Cardiac septum (tissue), 1 donor: Measurements from ENCODE around the gene NRBF2. TPM values are rescaled to one million over a fixed set of nuclear protein-coding genes. Genes with fewer than 3 reads are reported as not detected.

Experiments used
- DNase-seq: peaks from one replicate; pipeline ENCODE4 v3.0.0-alpha.2; 2020; ENCODE audit warnings: low spot score
- intact Hi-C: fragments of 100-400 bp; cut with DNase I; formaldehyde crosslinking; loops from one replicate; pipeline ENCODE4 v1.14.0; 2022
- total RNA-seq: library from RNA; stranded (reverse); fragmentation: NEBNext Ultra II Directional; extraction: Animal tissue kit (Norgen Biotek cat#: 25700); gene quantifications from one replicate; pipeline ENCODE4 v1.2.1, GENCODE V29; 2021
- donor health status: DM: no; HTN: no; CAD: no.

The NRBF2 gene
- total RNA-seq, 1 donor from 2014 or later = 12.0 TPM

- no peak for DNase-seq
- intact Hi-C loops = loop anchor here (5.0 to 10.0 kb wide), 4 partner anchors 337 to 720 kb away; partner anchors contain the start of gene EGR2
These were observed 21.6 kb downstream of the NRBF2 start for GRCh38 chr10:63154546-63155387.

DNA sequence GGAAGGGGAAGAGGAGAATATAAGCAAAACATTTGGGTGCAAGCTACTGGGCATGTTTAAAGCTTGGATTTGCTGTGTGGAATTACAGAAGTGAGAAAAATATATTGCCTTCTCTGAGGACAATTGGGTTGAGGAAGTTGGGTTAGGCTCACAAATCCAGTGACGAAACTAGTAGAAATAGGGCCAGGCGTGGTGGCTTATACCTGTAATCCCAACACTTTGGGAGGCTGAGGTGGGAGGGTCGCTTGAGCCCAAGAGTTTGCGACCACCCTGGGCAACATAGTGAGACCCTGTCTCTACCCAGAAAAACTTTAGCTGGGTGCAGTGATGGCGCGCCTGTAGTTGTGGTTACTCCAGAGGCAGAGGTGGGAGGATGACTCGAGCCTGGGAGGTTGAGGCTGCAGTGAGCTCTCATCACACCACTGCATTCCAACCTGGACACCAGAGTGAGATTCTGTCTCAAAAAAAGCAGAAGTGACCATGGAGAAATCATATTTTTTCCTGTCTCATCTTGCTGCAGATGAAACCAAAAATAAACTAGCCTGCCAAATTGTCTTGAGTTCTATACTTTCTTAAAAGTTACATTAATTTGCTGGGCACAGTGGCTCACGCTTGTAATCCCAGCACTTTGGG, 22.4 kb downstream of the NRBF2 start:
- no peak for DNase-seq
- intact Hi-C loops = loop anchor here (5.0 to 10.0 kb wide), 4 partner anchors 338 to 721 kb away; partner anchors contain the start of gene EGR2

- no peak for DNase-seq
- intact Hi-C loops = loop anchor here (5.0 to 10.0 kb wide), 4 partner anchors 339 to 721 kb away; partner anchors contain the start of gene EGR2
These were observed 23.1 kb downstream of the NRBF2 start for GRCh38 chr10:63156236-63156635.

DNA sequence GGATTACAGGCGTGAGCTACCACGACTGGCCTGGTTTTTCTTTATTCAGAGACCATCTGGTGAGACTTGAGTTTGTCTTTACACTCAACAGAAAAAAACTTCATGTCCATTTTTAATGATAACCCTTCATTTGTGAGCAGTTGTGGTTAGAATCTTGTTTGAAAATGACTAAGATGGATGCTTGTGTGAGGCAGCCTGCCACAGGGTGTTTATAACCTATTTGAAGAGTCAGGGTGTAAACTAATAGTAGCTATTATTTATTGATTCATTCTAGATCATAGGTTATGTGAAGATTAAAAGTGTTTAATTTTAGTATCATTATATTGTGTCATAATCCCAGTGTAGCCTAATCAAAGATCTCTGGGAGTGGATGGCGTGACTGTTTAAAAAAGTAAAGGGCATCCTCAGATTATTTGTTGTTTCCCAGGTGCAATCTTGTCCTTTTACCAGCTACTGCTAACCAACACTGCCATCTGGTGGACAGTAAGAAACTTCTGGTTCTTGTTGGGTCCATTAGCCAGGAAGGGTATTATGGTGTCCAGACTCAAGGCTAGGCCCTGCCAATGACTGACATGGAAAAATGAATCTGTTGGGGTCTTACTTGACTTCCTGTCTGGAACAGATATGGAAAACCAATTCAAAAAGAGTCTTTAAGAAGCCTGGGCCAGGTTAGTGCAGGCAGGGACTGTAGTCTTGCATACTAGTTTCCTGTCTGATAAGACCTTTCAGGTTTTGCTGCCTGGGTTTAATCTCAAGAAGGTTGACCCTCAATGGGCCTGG, 24.9 kb downstream of the NRBF2 start:
- no peak for DNase-seq
- intact Hi-C loops = loop anchor here (5.0 to 10.0 kb wide), 4 partner anchors 341 to 723 kb away; partner anchors contain the start of gene EGR2

DNA sequence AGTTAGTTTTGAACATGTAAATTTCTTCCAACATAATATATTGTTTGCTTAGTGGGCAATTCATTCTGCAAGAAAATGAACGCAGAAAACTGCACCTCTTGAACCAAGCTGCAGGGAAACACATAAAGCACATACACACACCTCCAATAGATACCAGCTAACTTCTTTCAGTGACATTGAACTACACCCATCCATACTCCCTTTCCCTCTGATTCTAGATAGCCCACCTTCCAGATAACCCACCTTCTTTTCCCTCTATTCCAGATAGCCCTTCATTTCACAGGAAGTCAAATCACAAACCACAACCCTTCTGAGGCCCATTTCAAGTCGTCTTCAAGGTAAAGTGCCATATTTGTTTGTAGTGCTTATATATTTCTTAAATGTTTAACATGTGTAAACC, 28.5 kb downstream of the NRBF2 start:
- no peak for DNase-seq
- intact Hi-C loops = no loop called here

GRCh38 chr10:63164166-63164623, 31.1 kb downstream of the NRBF2 start:
- DNase-seq = no peak
- intact Hi-C loops = no loop called here

- intact Hi-C loops = no loop called here
- DNase-seq = no peak
These were observed 32.1 kb downstream of the NRBF2 start for GRCh38 chr10:63165249-63165648.

GRCh38 chr10:63166742-63167258, 33.7 kb downstream of the NRBF2 start:
- DNase-seq = no peak
- intact Hi-C loops = loop anchor here (2.0 kb wide), 2 partner anchors 462 to 550 kb away; no protein-coding TSS in a partner anchor

DNA sequence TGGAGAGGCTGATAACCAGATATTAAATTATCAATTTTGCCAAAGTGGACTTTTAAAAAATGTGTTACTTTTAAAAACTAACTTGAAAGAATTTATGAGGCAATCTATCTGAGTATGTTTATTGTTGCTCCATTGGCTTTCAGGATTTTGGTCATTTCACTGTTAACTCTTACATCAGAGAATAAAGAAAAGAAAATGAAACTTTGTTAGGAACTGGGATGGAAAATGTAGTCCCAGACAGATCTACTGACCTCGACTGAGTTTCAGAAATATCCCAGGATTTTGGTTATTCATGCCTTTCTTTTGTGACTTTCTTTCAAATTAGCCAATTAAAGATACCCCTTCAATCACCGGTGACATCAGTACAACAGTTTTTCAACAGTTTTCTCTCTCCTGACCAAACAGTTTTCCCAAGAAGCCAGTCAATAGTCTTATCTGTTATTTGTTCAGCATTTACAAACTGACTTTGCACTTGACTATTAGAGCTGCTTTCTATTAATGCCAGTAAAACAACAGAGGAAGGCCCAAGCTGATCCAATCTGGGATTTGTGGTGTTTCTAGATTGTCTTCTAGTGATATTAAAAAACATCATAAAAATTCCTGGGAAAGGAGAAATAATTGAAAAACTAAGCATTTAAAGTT, 35.8 kb downstream of the NRBF2 start:
- intact Hi-C loops = no loop called here
- DNase-seq = no peak

DNA sequence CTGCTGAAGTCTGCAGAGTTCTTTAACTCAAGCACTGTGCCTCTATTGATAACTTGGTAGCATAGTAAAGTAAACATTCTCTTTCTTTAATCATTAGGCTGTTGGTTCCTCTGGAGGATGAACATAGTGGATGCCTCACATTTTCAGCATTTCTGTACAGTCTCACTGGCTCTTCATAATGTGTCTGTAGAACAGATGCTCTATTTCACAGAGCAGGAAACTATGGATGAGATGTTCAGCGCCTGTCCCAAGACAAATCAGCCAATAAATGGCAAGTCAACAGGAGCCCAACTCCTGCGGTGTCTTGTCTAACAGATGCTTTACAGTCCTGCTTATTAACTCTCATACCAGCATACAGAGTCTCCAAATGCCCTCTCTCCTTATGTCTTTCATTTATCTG, 36.5 kb downstream of the NRBF2 start:
- DNase-seq = no peak

GRCh38 chr10:63171255-63171855, 38.2 kb downstream of the NRBF2 start:
- intact Hi-C loops = no loop called here
- DNase-seq = no peak

More for the DNA sequence above, 36.5 kb downstream of the NRBF2 start:
- intact Hi-C loops = no loop called here

- DNase-seq = no peak
- intact Hi-C loops = no loop called here
These were observed 38.8 kb downstream of the NRBF2 start for GRCh38 chr10:63171926-63172325.

DNA sequence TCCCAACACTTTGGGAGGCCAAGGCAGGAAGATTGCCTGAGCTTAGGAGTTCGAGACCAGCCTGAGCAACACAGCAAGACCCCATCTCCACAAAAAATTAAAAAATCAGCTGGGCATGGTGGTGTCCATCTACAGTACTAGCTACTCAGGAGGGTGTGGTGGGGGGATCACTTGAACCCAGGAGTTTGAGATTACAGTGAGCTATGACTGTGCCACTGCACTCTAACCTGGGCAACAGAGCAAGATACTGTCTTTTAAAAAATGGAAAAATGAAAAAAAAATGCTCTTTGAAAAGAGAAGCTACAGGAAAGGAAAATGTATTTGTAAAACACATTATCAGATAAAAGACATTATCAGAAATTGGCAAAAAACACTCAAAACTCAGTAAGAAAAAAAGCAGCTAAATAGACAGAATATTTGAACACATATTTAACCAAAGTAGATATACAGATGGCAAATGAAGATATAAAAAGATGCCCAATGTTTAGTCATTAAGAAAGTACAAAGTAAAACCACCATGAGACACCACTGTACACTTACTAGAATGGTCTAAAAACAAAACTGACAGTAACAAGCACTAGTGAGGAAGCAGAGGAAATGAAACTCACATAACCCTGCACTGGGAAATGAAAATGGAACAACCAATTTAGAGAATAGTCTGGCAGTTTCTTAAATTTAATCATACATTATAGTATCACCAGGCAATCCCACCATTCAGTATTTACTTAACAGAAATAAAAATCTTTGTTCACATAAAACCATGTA, 40.5 kb downstream of the NRBF2 start:
- DNase-seq = no peak
- intact Hi-C loops = no loop called here

DNA sequence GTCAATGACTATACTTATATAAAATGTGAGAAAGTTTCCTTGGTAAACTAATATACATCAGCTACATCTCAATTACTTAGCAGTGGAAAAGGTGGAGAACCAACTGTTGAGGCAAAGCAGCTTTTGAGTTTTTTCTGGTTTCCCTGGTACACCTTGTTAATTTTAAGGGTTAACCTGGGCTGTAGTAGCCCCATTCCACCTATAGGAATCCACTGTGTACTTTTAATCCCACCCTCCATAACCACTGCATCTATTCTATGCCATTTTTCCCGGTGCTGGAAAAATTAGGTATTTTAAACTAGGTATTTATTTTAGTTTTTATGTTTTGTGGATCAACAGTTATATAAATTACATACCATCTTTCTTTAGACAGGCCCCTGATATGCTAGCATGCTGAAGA, 42.4 kb downstream of the NRBF2 start:
- intact Hi-C loops = no loop called here

GRCh38 chr10:63192826-63193225, 59.7 kb downstream of the NRBF2 start:
- intact Hi-C loops = no loop called here
- no peak for DNase-seq

More for the DNA sequence above, 42.4 kb downstream of the NRBF2 start:
- DNase-seq = no peak

- intact Hi-C loops = no loop called here
These were observed 64.4 kb downstream of the NRBF2 start for GRCh38 chr10:63197344-63198092.

GRCh38 chr10:63199716-63200115, 66.6 kb downstream of the NRBF2 start:
- intact Hi-C loops = no loop called here
- DNase-seq = no peak

More at GRCh38 chr10:63197344-63198092, 64.4 kb downstream of the NRBF2 start:
- DNase-seq = no peak
